Fibroblast of the aortic adventitia (primary cell): Measurements from ENCODE around the gene IL12RB2. TPM values are rescaled to one million over a fixed set of nuclear protein-coding genes. Genes with fewer than 3 reads are reported as not detected.

ENCODE experiments used
- DNase-seq: peaks from one replicate; pipeline ENCODE4 v3.0.0-alpha.2; 2010; ENCODE audit warnings: low read depth
- H3K4me3 ChIP-seq: 2 replicates; pipeline ENCODE4 v1.5.1; 2011; ENCODE audit warnings: low read depth, mild to moderate bottlenecking, control low read depth, low read length, moderate library complexity
- total RNA-seq: library from RNA; depleted of rRNA; stranded (reverse); fragments of >200 nt; gene quantifications from 2 replicates; pipeline ENCODE4 v1.2.3, GENCODE V29; 2012; ENCODE audit warnings: low replicate concordance
- TF ChIP-seq, protein P1 (sequence below): IDR thresholded peaks from 2 replicates; pipeline ENCODE4 v1.5.1; 2011; ENCODE audit warnings: mild to moderate bottlenecking, low read length, control low read depth, inconsistent platforms; ENCODE audit not compliant: insufficient read depth

IL12RB2 gene
- total RNA-seq, 1 donor: not detected

DNA sequence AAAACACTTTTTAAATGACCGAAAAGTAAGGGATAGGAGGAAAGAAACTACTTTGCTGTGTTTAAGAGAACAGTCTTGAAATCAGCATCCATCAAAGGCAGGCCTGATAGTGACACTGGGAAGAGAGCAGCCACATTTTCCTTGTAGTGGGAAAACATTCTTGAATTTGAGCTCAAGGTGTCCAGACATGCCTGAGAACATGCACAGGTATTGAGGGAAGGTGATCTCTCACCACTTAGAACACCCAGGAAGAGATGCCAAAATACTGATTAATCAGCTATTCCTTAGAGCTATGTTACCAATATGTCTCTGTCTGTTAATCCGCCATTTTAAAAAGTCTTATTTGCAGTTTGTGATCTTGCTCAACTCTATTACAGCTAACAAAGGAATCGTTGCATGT, 25.9 kb downstream of the IL12RB2 start:
- TF ChIP-seq, protein P1, sequence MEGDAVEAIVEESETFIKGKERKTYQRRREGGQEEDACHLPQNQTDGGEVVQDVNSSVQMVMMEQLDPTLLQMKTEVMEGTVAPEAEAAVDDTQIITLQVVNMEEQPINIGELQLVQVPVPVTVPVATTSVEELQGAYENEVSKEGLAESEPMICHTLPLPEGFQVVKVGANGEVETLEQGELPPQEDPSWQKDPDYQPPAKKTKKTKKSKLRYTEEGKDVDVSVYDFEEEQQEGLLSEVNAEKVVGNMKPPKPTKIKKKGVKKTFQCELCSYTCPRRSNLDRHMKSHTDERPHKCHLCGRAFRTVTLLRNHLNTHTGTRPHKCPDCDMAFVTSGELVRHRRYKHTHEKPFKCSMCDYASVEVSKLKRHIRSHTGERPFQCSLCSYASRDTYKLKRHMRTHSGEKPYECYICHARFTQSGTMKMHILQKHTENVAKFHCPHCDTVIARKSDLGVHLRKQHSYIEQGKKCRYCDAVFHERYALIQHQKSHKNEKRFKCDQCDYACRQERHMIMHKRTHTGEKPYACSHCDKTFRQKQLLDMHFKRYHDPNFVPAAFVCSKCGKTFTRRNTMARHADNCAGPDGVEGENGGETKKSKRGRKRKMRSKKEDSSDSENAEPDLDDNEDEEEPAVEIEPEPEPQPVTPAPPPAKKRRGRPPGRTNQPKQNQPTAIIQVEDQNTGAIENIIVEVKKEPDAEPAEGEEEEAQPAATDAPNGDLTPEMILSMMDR: no peak
- no peak for DNase-seq
- no peak overlapping the region for H3K4me3 ChIP-seq

DNA sequence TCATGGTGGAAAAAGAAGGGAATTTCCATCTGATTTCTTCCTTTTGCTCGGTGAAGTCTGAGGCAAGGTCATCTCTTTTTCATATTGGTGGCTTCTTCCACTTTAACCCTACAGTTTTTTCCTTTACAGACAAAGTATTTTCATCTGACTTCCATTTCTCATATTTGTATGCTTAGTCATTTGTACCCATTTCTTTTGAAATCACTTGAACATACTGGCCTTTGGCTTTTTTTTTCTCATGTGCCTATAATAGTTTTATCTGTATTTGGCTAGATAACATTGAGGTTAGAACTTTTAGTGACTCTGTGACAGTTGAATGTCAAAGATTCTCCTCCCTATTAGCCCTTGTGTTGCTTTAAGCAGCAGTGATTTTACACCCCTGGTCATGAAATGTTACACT, 27.7 kb downstream of the IL12RB2 start:
- no peak for DNase-seq

DNA sequence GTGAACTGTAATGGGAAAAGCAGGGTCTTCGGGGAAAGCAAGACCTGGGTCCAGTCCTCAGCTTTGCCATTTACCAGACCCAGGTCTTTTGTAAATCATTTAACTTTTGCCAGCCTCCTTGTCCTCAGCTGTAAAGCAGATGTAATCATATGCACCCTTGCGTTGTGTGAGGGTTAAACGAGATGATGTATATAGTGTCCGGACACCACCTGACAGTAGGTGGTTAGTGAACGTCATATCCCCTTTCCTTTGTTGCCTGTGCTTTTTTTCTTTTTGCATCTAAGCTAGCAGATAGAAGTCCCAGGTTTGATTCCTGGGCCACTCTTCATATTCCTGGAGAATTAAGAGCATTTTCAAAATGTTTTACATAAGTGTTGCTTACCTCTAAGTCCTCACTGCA, 28.5 kb downstream of the IL12RB2 start:
- no peak for DNase-seq
- TF ChIP-seq, protein P1: no peak
- H3K4me3 ChIP-seq: no peak overlapping the region

More for the DNA sequence above, 27.7 kb downstream of the IL12RB2 start:
- TF ChIP-seq, protein P1: no peak
- H3K4me3 ChIP-seq: no peak overlapping the region

DNA sequence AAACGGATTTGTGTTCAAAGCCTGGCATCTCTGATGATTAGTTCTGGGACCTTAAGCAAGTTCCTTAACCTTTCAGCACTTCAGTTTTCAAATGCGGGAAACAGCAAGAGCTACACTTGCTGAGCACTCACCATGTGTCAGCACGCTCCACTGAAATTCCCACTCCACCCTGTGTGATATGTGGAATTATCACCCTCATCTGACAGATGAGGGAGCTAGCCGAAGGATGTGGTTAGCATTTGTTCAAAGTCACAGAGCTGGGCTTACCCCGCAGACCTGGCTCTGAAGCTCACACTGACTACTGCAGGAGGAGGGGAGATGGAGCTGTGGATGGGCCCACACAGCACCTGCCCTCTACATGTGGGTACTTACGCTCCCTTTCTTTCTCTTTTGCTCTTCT, 29.1 kb downstream of the IL12RB2 start:
- TF ChIP-seq, protein P1: no peak
- no peak overlapping the region for H3K4me3 ChIP-seq
- no peak for DNase-seq

DNA sequence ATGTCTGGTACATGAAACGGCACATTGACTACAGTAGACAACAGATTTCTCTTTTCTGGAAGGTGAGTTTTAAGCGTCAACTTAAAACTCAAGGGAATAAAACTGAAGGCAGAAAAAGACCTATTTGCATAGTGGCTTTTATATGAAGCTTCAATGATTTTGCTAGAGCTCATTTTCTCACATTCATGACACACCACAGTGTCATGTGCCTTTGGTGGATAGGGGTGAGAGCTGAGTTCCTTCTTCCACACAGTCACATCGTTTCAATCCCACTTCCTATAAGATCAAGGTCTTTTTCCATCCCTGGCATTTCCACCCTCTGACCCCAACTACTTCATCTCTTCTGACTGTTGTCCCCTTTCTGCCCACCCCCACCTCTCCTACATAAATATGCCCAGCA, 31.0 kb downstream of the IL12RB2 start:
- TF ChIP-seq, protein P1: no peak
- no peak overlapping the region for H3K4me3 ChIP-seq
- DNase-seq: no peak

DNA sequence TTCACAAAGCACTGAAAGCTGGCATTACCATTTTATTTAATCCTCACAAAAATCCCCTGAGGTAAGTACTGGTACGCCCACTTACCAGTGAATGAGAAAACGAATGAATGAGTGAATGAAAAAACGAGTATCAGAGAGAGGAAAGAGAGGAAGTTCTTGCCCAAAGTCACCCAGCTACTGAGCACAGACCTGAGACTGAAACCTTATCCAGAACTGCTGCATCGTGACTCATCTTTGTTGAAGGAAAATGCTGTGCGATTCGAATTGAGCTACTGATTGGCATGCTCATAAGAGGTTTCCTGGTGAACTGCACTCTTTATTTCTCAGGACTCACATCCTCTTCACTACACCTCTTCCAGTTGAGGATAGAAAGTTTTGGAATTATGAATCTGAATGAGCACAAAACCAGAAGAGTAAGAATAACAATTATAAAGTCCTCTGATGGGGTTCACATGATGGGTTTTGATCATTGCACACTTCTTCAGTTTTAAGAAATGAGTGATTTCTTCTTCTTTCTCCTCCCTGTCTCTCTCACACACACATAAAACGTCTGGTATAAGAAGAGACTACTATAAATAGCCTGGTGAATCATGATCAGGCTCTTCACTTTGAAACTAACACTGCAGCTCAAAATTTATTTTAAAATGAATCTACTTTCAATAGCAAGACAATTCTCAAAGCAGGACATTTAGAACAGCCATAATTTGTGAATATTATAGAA, 32.1 kb downstream of the IL12RB2 start:
- TF ChIP-seq, protein P1: no peak
- no peak overlapping the region for H3K4me3 ChIP-seq
- peak; percentile 49 for DNase-seq
